AG04449 (cell line): ENCODE measurements around the gene DIABLO.

Experiments used
- CTCF ChIA-PET: fragments of 350-600 bp; formaldehyde crosslinking; extraction: SDS; loops from one replicate; lab custom pipeline; 2021; ENCODE audit warnings: antibody characterized with exemption; lab: Yijun Ruan, JAX
- POLR2A ChIA-PET: fragments of 400-600, 350-600 bp; formaldehyde crosslinking; extraction: SDS; loops from one replicate; lab custom pipeline; 2020; ENCODE audit warnings: antibody characterized with exemption, inconsistent platforms; lab: Yijun Ruan, JAX
- DNase-seq: peaks from one replicate; pipeline ENCODE4 v3.0.0-alpha.2; 2010; ENCODE audit warnings: low read depth, low spot score
- H3K4me3 ChIP-seq: 2 replicates; pipeline ENCODE4 v1.5.1; 2011; ENCODE audit warnings: low read depth, mild to moderate bottlenecking, control low read depth, low read length
- CTCF ChIP-seq: IDR thresholded peaks from one replicate; pipeline ENCODE4 v1.5.1; 2011; ENCODE audit warnings: mild to moderate bottlenecking, moderate library complexity, low read length, control low read depth, inconsistent platforms; ENCODE audit not compliant: insufficient read depth; ENCODE audit errors: missing control alignments

Gene DIABLO

GRCh38 chr12:122171399-122171798 is 54.5 kb downstream of the DIABLO start:
- POLR2A ChIA-PET: no interaction called here
- no peak for DNase-seq
- TF ChIP-seq CTCF: no peak
- CTCF ChIA-PET: interaction anchor here (1.0 kb wide), 1 partner anchor 12 kb away, joined by 3 read pairs; no protein-coding TSS in a partner anchor
- no peak overlapping the region for H3K4me3 ChIP-seq

GRCh38 chr12:122168492-122168891 is 57.4 kb downstream of the DIABLO start:
- ChIA-PET CTCF (interaction anchor here (1.3 kb wide), 1 partner anchor 22 kb away, joined by 3 read pairs; no protein-coding TSS in a partner anchor), POLR2A (no interaction called here)
- no peak for TF ChIP-seq CTCF
- no peak overlapping the region for H3K4me3 ChIP-seq
- DNase-seq: no peak

GRCh38 chr12:122167356-122167925 is 58.4 kb downstream of the DIABLO start:
- ChIA-PET CTCF (interaction anchor here (0.7 to 1.3 kb wide), 4 partner anchors 17 to 160 kb away, joined by 3 to 4 read pairs (median 3); no protein-coding TSS in a partner anchor), POLR2A (no interaction called here)
- H3K4me3 ChIP-seq: no peak overlapping the region
- no peak for TF ChIP-seq CTCF
- no peak for DNase-seq

- CTCF ChIA-PET: interaction anchor here (0.9 to 1.2 kb wide), 2 partner anchors 17 to 24 kb away, joined by 3 to 4 read pairs; no protein-coding TSS in a partner anchor
- no peak for DNase-seq
- no peak overlapping the region for H3K4me3 ChIP-seq
- POLR2A ChIA-PET: no interaction called here
- no peak for TF ChIP-seq CTCF
Measured at GRCh38 chr12:122166422-122167349, 59.2 kb downstream of the DIABLO start.

GRCh38 chr12:122162976-122163375 is 62.9 kb downstream of the DIABLO start:
- ChIA-PET CTCF (interaction anchor here (0.7 kb wide), 1 partner anchor 39 kb away, joined by 3 read pairs; no protein-coding TSS in a partner anchor), POLR2A (no interaction called here)
- no peak for DNase-seq
- no peak overlapping the region for H3K4me3 ChIP-seq
- no peak for TF ChIP-seq CTCF

GRCh38 chr12:122161682-122162081 is 64.2 kb downstream of the DIABLO start:
- CTCF ChIA-PET: no interaction called here

More at GRCh38 chr12:122161682-122162081, 64.2 kb downstream of the DIABLO start:
- DNase-seq: no peak
- no peak for TF ChIP-seq CTCF
- no peak overlapping the region for H3K4me3 ChIP-seq
- POLR2A ChIA-PET: no interaction called here
